ENCODE results near the gene ABHD2.

The ABHD2 gene

DNA sequence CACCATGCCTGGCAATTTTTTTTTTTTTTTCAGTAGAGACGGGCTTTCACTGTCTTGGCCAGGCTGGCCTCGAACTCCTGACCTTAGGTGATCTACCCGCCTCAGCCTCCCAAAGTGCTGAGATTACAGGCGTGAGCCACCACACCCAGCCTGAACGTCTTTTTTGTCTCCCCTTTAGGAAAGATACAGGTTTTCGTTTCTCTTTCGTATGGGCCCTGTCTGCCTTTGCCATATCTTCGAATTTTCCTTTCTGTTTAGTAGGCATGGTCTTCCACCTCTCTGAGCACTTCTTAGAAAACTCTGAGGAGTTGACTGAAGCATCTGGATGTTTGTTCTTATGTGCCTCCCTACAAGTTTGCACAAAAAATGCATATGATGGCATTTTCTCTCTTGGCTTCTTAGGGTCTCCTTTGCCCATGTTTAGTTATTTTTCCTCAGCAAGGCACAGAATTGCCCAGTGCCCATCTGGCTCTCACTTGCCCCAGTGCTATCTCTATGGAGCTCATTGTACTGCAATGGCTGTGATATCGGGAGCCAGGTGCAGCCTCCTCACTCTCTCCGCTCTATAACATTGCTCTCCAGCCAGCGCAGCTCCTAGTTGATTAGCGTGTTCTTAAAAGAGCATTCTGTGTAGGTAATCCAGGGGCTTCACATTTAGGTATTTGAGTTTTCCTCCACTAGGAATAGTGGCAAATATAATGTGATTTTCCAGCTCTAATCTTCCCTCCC, 48.0 kb downstream of the ABHD2 start:
- Mint-ChIP-seq H3K4me1 (peaks cover 44% of the 10 kb centered on the region), H3K9me3 (no peaks in the 10 kb centered on the region), H3K27me3 (ENCODE audit: low read depth) (no peaks in the 10 kb centered on the region), H3K27ac (peak overlapping the region in 1 of 3 experiments; percentile 95), H3K4me3 (no peak overlapping the region), H3K36me3 (ENCODE audit: low read depth) (peaks cover 4% of the 10 kb centered on the region)
- no peak for TF ChIP-seq CTCF (IDR thresholded peaks at IDR 0.05; ENCODE audit: unreplicated experiment in 3 of 3)

GRCh38 chr15:89136818-89137772, 48.8 kb downstream of the ABHD2 start:
- TF ChIP-seq CTCF (IDR thresholded peaks at IDR 0.05; ENCODE audit: unreplicated experiment in 3 of 3), result no peak
- Mint-ChIP-seq H3K27me3 (ENCODE audit: low read depth) (no peaks in the 10 kb centered on the region), H3K9me3 (no peaks in the 10 kb centered on the region), H3K4me1 (peaks cover 49% of the 10 kb centered on the region), H3K4me3 (no peak overlapping the region), H3K27ac (peak overlapping the region; percentile 78 to 96 (median 95)), H3K36me3 (ENCODE audit: low read depth) (peaks cover 3% of the 10 kb centered on the region)

GRCh38 chr15:89137926-89138325, 49.7 kb downstream of the ABHD2 start:
- H3K36me3 Mint-ChIP-seq (ENCODE audit: low read depth), result peaks cover 3% of the 10 kb centered on the region
- no peaks in the 10 kb centered on the region for H3K9me3 Mint-ChIP-seq
- no peak overlapping the region for H3K4me3 Mint-ChIP-seq
- peaks cover 56% of the 10 kb centered on the region for H3K4me1 Mint-ChIP-seq
- peak overlapping the region; percentile 78 to 96 (median 95) for H3K27ac Mint-ChIP-seq
- no peak for TF ChIP-seq CTCF (IDR thresholded peaks at IDR 0.05; ENCODE audit: unreplicated experiment in 3 of 3)
- no peaks in the 10 kb centered on the region for H3K27me3 Mint-ChIP-seq (ENCODE audit: low read depth)

GRCh38 chr15:89138999-89139612, 50.9 kb downstream of the ABHD2 start:
- H3K9me3 Mint-ChIP-seq, result no peaks in the 10 kb centered on the region
- no peak for TF ChIP-seq CTCF (IDR thresholded peaks at IDR 0.05; ENCODE audit: unreplicated experiment in 3 of 3)
- no peak overlapping the region for H3K4me3 Mint-ChIP-seq
- H3K27me3 Mint-ChIP-seq (ENCODE audit: low read depth), result no peaks in the 10 kb centered on the region
- peak overlapping the region in 2 of 3 experiments; percentile 21 to 69 for H3K27ac Mint-ChIP-seq
- peaks cover 60% of the 10 kb centered on the region for H3K4me1 Mint-ChIP-seq
- H3K36me3 Mint-ChIP-seq (ENCODE audit: low read depth), result peaks cover 3% of the 10 kb centered on the region

- Mint-ChIP-seq H3K4me1 (peaks cover 66% of the 10 kb centered on the region), H3K27ac (peak overlapping the region; percentile 28 to 90 (median 69)), H3K9me3 (no peaks in the 10 kb centered on the region)
These were observed 51.6 kb downstream of the ABHD2 start for GRCh38 chr15:89139613-89140499.

More at GRCh38 chr15:89139613-89140499, 51.6 kb downstream of the ABHD2 start:
- TF ChIP-seq CTCF (IDR thresholded peaks at IDR 0.05; ENCODE audit: unreplicated experiment in 3 of 3), result peak in 2 of 3 experiments; percentile 13 to 18
- Mint-ChIP-seq H3K36me3 (ENCODE audit: low read depth) (peaks cover 7% of the 10 kb centered on the region), H3K27me3 (ENCODE audit: low read depth) (no peaks in the 10 kb centered on the region), H3K4me3 (no peak overlapping the region)
